Omental fat pad (tissue), 4 donors: ENCODE measurements around the gene PDIA4. TPM values are rescaled to one million over a fixed set of nuclear protein-coding genes. Genes with fewer than 3 reads are reported as not detected.
"Not testable (repeated sequence)": the region's sequence is repeated elsewhere in the genome, so short reads cannot be mapped to it uniquely, and the experiment has no call there.

Source experiments
- ATAC-seq: fragments of 150-250 bp; one replicate; pipeline ENCODE4 v1.9.1; 2016; ENCODE audit warnings: mild to moderate bottlenecking, moderate library complexity; ENCODE audit not compliant: low FRiP score
- DNase-seq: peaks from one replicate; pipeline ENCODE4 v3.0.0-alpha.2; 2019; ENCODE audit warnings: low spot score
- CTCF ChIP-seq, 3 donors: fragments of 450-650 bp; IDR thresholded peaks; one replicate each; pipeline ENCODE4 v1.5.1; 2016 to 2017; ENCODE audit warnings: antibody characterized with exemption in 3 of 3, mild to moderate bottlenecking in 3 of 3, moderate library complexity in 2 of 3
- total RNA-seq, 4 donors: library from RNA; depleted of rRNA; stranded (reverse); fragments of >200 nt; gene quantifications; one replicate each; pipeline ENCODE4 v1.1.0, GENCODE V29; 2016

The PDIA4 gene
- total RNA-seq, 4 donors from 2014 or later = 57.1 to 114 (median 74.0) TPM

- ATAC-seq (no peak), DNase-seq (no peak)
- TF ChIP-seq CTCF (IDR thresholded peaks at IDR 0.05) = no peak
Observed at GRCh38 chr7:149020483-149020882, 7.8 kb downstream of the PDIA4 start.

GRCh38 chr7:149016876-149017275, 11.4 kb downstream of the PDIA4 start:
- no peak for ATAC-seq
- TF ChIP-seq CTCF (IDR thresholded peaks at IDR 0.05) = no peak
- no peak for DNase-seq

GRCh38 chr7:149014309-149014708, 14.0 kb downstream of the PDIA4 start:
- no peak for ATAC-seq
- no peak for DNase-seq
- TF ChIP-seq CTCF (IDR thresholded peaks at IDR 0.05) = no peak

- DNase-seq (no peak), ATAC-seq (no peak)
Observed at GRCh38 chr7:149013876-149014275, 14.4 kb downstream of the PDIA4 start.

GRCh38 chr7:149012730-149013129, 15.6 kb downstream of the PDIA4 start:
- not testable (repeated sequence) for DNase-seq, ATAC-seq

More at GRCh38 chr7:149013876-149014275, 14.4 kb downstream of the PDIA4 start:
- TF ChIP-seq CTCF (IDR thresholded peaks at IDR 0.05) = no peak

- no peak for ATAC-seq
- TF ChIP-seq CTCF (IDR thresholded peaks at IDR 0.05) = no peak
- no peak for DNase-seq
Observed at GRCh38 chr7:149011491-149011890, 16.8 kb downstream of the PDIA4 start.

- DNase-seq = no peak
- TF ChIP-seq CTCF (IDR thresholded peaks at IDR 0.05) = no peak
- ATAC-seq = no peak
Observed at GRCh38 chr7:149010451-149010850, 17.9 kb downstream of the PDIA4 start.

- no peak for TF ChIP-seq CTCF (IDR thresholded peaks at IDR 0.05)
- ATAC-seq = no peak
- no peak for DNase-seq
Observed at GRCh38 chr7:149009527-149009926, 18.8 kb downstream of the PDIA4 start.
